Endometrium (tissue), 2 donors: ENCODE data around the gene NUAK2.
A peak's percentile ranks its signal among the peaks of the same experiment; 100 is the strongest.
"Not testable (repeated sequence)": the region's sequence is repeated elsewhere in the genome, so short reads cannot be mapped to it uniquely, and the experiment has no call there.

Experiments
- FAIRE-seq: peaks from 2 replicates; lab custom pipeline; 2012; peaks lifted over from hg19 to GRCh38; lab: Jason Lieb, UNC
- donor health status: control.
- donor health status: control.

NUAK2 gene

DNA sequence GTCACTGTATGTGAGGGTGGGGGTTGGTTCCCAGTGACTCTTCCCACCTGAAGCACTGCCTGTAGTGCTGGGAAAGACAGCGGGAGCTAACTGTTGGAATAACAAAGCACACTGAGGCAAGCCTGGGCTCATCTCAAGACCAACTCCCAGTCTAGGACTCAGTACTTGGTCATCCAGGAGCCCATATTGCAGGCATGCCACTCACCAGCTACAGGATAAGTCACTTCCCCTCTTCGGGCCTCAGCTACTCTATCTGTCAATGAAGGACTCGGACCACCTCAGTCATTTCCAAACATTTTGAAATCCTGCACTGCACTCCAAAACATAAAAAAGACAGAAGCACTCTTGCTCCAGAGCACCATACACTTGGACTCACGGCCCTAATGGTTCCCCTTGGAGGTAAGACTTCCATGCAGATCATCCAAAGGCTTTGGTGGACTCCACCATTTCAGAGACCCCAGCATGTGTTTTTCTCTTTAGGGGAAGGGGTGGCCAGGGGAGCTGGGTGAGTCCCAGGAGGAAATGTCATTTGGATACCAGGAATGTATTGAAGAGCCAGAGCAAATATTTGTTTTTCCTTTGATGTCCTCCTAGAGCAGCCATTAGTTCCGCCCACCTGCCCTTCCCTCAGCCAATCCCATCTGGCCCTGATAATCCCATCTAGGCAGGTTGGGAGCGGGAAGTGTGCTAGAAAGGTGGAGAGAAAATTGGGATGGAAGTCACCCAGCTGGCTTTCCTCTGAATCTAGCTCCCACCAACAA is 3.1 kb downstream of the NUAK2 start:
- FAIRE-seq = no peak

DNA sequence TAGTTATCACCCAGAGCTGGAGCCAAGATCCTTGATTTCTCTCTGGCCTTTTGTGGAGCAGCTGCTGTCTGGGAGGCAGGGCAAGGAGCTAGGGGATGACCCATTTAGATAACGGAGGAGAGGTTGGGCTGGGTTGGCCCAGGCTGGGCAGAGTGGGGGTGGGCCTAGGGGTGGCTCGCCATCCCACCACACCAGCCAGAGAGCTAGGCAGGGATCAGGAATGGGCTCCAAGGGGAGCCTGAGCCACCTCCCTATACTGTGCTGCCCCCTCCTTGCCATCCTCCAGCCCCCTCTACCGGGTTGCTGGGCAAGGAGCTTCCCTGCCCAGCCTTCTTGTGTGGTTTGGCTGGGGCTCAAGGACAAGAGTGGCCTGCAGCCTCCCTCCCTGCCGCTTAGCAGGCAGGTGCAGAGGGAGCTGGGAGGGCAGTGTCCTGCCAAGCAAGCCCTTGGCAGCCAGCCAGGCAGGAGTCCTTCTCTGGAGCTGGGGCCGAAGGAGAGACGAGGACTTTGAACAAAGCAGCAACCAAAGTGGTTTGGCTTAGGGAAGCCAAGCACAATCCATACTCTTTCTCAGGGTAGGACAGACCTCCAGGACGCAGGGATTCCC is 4.1 kb downstream of the NUAK2 start:
- no peak for FAIRE-seq

DNA sequence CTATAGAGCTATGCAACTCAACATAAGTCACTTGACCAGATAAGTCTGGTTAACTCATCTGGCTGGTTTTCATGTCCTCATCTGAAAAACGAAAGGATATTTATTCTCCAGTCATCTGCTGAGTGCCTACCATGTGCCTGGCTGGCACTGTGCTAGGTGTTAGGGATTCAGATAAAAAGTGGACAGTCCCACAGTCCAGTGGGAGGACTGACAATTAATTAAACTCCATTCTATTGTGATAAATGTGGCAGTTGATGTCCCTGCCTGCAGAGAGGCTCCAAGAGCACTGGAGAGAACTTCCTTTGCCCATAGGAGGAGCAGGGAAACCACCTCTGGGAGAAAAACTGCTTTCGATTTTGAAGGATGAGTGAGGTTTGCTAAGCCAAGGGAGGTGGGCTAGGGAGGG is 5.4 kb downstream of the NUAK2 start:
- FAIRE-seq = no peak

DNA sequence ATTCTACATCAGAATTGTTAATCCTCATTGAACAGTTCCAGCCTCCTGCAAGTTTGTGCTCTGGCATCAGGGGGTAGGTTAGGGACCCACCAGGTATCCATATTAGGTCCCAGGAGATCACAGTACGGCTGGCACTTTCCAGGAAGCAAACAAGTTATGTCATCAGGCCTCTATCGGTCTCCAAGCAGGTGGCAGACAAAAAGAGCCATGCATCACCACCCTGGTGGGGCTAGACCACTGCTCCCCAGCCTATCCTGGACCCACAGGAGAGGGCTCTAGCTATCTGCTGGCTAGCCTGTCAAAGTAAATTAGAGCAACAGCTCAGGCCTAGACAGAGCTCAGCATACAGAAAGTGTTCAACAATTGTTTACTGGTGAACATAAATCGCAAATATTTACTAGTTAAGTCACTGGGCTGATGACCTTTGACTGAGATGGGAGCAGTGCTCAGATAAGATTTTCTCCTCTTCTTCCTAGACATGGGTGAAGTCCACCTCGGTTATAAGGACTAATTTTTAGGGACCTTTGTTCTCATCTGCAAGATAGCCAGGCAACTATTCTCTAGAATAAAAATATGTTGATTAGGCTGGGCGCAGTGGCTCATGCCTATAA is 6.4 kb downstream of the NUAK2 start:
- no peak for FAIRE-seq

DNA sequence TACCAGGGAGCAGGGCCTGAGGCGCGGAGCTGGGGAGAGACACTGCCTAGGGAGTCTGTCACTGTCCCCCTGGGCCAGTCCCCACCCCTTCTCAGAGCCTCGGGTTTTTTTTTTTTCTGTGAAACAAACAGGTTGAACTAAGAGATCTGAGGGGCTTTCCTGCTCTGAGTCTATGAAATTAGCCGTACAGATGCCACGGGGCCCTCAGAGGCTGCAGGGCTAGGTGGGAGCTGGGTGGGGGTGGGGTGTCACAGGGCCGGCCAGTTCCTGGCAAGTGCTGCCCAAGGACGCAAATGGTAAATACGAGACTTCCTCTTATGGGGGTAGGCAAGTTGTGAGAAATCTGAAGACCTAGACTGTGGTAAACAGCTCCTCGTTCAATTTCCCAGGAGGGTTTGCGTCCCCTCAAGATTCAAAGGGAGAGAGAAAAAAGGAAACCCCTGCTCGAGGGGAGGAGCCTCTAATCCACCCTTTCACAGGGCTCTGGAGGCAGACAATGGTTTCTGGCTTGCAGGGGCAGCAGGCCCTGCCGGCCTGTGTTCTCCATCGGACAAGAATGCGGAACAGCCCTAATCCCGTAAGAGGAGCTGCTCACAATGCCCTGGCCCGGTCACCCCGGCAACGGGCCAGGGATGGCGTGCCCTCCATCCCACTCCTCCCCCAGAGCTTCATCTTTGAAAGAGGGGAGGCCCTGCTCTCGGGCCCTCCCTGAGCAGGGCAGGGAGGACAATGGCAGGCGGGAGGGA is 7.8 kb downstream of the NUAK2 start:
- FAIRE-seq = peak; percentile 39

DNA sequence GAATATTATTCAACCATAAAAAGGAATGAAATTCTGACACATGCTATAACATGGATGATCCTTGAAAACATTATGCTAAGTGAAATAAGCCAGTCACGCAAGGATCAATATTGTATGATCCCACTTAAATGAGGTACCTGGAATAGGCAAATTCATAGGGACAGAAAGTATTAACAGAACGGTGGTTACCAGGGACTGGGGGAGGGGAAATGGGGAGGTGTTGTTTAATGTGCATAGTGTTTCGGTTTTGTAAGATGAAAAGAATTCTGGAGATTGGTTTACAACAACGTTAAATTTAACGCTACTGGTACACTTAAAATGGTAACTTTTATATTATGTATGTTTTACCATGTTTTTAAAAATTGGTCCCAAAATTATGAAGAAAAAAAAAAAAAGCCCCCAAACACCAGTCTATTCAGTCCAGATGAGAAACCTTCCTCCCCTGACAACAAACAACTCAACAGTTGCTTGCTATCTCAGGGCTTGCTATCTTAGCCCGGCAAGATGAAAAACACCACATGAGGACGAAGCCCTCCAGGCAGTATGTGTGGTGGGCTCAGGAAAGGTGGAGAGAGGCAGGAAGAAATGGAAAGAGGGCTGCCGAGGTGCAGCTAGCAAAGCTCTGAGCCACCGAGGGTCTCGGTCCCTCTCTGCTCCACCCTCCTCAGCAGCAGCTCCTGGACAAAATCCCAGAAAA is 8.5 kb downstream of the NUAK2 start:
- FAIRE-seq = no peak

DNA sequence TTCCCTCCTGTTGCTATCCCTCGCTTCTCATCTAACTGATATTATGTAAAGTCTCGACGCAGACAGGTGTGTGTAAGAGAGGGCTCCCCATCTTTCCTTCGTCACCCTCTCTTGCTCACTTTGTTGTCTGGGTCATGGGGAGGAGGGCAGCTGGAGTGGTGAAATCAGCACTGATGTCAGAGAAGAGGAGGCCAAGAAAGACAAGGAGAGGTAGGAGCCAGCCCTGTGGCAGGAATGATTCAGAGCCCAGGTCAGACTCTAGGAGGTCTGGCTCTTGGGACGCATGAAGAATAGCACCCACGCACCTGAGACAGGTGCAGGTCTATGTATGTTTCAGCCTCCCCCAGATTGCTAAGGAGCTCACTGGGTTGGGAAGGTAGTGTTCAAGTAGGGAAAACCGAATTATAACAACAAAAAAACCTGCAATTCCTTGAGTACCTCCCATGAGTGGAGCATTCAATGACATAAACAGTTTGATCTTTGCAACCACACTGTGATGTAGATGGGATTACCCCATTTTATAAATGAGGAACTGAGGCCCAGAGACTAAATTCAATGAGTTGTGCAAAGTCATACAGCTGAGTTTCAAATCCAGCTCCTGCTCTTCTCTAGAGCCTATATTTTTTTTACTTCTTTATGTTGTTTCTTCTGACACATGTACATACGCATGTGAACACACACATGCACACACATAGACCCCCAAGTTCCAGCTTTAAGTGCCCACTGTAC is 10.4 kb downstream of the NUAK2 start:
- FAIRE-seq = no peak

DNA sequence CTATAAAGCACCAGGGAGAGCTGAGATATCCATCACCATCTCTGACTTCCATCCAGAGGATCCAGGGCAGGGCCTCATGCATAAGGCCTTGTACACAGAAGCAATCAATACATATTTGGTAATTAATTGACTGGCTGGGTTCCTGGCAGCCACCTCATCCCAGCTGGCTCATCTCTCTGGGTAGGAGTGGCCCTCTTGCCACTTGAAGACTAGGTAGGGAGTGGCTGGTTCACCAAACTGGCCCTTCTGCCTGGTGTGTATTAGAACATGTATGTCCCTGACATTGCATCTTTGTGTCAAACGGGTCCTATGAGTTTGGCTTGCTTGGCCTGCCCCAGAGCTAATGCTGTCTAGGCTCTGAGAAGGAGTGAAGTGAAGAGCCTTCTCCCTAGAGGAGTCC is 11.8 kb downstream of the NUAK2 start:
- no peak for FAIRE-seq

DNA sequence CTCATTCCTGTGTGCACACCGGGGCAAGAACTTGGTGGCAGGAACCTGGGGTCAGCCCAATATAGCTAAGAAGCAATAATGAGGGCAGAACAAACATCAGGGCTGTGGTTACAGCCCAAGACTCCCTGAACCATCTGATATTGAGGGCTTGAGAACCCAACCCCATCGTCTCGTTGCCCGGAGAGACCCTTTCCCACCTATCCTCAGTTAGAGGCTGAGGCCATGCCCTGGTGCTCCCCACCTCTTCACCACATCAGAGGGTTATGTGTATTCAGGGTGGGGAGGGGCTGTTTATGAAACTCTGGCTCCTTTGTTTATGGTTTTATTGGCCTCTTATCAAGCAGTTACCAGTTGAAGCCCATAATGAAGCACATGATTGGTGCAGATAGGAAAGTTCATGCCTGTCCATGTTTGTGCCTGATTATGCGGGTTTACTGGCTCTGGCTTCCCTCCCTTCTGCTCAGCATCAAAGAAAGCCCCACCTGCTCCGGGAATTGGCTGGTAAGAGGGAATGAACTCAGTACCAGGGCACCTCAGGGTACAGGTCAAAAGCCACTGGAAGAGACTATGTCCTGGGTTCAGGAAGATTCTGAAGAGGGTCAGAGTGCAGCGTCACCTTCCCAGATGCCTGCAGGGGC is 14.5 kb downstream of the NUAK2 start:
- FAIRE-seq = no peak

DNA sequence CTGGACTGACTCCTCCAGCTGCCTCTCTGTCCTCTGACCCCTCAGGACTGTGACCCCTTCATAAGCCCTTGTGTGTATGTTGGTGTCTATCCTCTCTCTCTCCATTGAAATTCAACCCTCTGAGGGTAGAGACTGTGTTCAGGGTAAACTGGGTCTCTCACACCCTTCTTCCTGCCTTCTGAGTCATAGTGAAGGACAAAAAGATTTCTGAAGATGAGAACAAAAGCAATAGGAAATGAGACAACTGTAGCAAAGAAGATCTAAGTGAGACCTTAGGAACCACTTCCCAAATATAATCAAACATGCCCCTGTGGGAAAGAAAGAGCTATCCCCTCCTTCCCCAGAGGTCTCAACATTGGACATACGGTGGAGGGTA is 16.9 kb downstream of the NUAK2 start:
- FAIRE-seq = no peak

DNA sequence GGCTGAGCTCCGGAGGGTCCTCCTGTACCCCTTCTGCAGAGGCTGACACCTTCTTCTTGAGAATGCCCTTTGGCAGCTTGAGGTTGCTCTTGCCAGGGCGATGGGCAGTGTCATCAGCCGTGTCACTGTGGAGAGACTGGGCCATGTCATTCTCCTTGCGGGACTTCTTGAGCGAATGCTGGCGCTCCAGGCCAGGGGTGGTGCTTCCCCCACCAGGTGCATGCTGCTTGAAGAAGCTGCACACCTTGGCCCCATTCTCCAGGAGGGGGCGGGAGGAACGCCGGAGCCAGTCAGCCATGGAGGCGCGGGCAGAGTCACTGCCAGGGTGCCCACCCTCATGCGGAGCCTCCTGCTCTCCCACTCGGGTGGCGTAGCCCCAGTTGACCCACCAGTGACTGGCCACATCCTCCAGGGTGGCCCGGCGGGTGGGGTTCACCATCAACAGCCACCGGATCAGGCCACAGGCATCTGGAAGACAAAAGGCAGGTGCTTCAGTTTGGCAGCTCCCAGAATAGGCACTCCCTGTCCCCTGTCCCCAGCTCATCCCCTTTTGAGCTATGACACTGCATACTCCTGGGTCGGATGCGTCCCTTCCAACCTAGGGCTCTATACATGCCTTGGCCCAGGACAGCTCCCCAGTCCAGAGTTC is 17.4 kb downstream of the NUAK2 start:
- no peak for FAIRE-seq

DNA sequence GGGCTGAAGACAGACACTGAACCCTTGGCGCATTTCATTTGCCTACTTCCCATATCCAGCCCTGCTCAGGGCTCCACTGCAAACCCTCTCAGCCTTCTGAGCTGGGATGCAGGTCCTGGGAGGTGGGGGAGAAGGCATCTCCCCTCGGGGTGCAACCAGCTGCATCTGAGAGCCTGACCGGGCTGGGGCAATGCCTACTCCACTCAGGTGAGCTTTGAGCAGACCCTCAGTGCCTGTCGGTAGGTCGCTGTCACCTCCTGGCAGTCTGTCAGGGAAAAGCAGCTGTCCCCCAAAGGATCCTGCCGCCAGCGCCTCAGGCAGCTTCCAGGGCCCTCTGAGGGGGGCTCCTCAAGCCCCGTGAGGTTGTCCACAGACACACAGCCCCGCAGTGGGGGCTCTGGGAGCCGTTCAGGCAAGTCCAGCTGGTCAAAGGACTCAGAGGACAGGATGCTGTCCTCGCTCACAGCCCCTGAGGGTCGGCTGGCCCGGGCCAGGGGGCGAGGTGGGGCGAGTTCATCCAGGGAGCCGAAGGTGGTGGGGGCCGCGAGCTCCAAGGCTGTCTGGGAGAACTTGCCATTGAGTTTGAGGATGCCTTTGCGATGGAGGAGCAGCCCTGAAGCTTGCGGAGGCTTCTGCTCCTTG is 18.2 kb downstream of the NUAK2 start:
- no peak for FAIRE-seq

DNA sequence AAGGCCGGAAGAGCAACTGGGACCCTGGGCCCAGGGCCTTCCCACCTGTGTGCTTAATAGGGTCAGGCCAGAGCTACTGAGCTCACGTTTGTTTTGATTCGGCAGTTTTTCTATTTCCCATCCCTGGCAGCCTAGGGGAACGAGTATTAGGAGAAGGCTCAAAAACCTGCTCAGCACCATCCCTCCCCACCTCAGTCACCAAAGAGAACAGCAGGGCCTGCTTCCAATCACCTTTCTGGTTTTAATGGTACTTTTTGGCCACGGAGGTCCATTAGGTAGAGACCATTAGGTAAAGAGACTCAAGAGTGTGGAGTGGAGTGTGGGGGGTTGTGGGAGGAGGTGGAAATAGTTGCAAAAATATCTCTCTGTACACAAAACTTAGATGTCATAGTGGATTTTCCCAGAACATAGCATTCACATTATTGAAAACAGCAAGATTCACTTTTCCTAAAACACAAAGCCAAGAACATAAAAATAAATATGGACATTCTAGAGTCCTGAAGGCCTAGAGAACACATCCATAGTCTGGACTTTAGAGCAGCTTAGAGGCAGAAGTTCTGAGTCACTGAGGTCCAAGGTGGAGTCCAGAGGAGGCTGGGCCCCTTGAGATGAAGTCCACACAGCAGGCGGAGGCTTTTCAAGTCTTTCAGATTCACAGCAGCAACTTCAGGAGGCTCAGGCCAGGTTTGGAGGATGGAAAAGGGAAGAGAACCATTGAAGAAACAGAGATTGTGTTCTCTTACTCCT is 19.5 kb downstream of the NUAK2 start:
- FAIRE-seq = no peak

DNA sequence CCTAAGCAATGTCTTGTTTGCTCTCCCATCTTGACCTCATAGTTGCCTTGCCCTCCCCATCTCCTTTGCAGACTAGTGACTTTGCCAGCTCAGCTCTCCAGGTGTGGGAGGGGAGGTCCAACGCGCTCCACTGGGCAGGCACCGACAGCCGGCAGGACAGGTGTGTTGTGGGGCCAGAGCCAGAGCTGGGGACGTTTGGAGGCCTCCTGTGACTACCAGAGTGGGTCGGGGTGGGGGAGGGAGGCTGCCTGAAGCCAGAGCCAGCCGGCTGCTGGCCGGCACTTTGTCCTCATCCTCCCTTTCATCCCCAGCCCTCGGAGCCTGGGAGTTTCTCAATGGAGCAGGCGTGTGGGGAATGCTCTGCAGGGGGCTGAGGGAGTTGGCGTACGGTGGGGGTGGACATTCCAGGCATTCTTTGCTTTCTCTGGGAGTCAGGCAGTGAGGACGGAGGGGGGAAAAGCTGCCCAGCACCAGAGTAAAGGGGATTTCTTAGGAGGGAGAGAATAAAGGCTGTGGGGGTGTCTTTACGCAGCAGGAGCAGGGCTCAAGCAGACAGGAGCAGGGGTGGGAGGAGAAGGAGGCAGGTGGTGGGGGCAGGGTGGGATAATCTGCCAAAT is 20.2 kb downstream of the NUAK2 start:
- no peak for FAIRE-seq

DNA sequence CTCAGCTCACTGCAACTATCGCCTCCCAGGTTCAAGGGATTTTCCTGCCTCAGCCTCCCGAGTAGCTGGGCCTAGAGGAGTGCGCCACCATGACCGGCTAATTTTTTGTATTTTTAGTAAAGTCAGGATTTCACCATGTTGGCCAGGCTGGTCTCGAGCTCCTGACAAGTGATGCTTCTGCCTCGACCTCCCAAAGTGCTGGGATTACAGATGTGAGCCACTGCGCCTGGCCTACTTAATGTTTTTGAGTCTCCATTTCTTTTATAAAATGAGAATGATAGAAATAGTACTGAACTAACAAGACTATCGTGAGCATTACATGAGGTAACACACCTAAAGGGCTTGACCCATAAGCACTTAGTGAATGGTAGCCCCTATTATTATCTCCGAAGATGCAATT is 21.4 kb downstream of the NUAK2 start:
- FAIRE-seq = no peak

DNA sequence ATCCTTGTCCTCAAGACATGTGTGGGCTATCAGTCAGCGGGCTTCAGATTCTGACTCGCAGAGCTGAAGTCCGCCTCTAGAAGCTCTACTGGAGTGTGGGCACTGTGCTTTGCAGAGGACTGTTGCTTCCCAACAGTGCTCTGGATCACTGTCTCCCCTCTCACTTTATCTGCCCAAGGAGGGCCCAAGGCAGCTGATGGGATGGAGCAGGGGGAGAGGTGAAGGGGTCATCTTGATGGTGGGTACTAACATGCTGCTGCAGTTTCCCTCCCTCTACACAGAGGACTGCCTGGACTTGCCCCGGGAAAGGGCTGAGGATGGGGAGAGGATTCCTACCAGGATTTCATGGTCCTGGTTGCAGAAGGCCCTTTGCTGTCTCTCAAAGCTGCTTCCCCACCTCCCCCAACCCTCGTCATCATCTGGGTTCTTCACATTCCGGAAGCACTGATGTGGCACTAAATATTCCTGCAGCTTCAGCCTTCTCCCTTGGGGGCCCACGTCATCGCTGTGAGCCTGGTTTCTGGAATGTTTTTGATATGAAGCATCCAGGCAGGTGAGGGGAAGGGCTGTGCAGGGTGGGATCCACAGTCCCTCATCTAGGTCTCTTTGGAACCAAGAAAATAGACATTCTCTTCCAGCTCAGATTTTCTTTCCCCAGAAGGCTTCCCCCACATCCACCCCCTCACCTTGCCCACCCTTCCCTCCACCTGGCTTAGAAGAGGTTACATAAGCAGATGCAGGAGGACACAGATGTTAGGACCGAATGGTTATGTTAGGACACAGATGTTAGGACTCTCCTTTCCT is 23.2 kb downstream of the NUAK2 start:
- FAIRE-seq = no peak

DNA sequence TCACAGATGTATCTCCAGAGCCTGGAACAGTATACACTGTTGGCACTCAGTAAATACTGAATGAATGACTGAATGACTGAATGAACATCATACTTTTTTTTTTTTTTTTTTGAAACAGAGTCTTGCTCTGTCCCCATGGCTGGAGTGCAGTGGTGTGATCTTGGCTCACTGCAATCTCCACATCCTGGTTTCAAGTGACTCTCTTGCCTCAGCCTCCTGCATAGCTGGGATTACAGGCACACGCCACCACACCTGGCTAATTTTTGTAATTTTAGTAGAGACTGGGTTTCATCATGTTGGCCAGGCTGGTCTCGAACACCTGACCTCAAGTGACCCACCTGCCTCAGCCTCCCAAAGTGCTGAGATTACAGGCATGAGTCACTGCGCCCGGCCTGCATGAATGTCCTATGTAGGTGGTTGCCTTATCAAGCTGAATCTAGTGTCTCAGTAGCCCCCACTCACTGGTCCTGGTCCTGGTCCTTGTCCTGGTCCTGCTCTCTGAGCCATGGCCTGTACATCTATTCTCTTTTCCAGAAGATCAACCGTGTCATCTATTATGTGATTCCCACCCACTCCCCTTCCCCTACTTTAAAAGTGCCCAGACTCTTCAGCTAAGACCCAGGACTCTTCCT is 23.9 kb downstream of the NUAK2 start:
- FAIRE-seq = not testable (repeated sequence)

DNA sequence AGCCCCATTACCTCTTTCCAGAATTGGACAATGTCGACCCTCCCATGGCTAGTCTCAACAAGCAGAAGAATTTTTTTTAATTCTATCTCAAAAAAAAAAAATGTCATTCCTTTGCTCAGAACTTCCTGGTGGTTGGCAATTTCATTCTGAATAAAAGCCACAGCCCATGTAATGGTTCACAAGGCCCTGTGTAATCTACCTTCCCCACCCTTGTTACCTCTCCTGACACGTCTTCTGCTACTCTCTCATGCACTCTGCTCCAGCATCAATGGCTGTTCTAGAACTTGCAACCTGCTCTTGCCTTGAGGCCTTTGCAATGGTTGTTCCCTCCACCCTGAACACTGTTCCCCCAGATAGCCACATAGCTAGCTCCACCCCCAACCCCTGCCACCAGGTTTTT is 25.4 kb downstream of the NUAK2 start:
- no peak for FAIRE-seq
